SK-MEL-5 (cell line): Measurements from ENCODE around the gene ASAP2. TPM values are rescaled to one million over a fixed set of nuclear protein-coding genes. Genes with fewer than 3 reads are reported as not detected.
A peak's percentile ranks its signal among the peaks of the same experiment; 100 is the strongest.

Experiments
- DNase-seq: peaks from one replicate; pipeline ENCODE4 v3.0.0-alpha.2; 2016; ENCODE audit warnings: low read depth, low spot score
- in situ Hi-C: cut with HindIII; loops from 2 replicates; pipeline ENCODE4 v1.10.0; 2016; ENCODE audit warnings: low sequenced_read_pairs, high pct_unique_total_duplicates, low pct_unique_long_range_greater_than_20kb
- total RNA-seq: library from RNA; depleted of rRNA; stranded (reverse); fragments of >200 nt; shearing (Covaris generic); gene quantifications from 2 replicates; pipeline ENCODE4 v1.2.3, GENCODE V29; 2014

The ASAP2 gene
- total RNA-seq, 1 experiment from 2014 or later, result 17.6 TPM

- in situ Hi-C loops, result no loop called here
- DNase-seq, result no peak
Measured at GRCh38 chr2:9311488-9311887, 104.9 kb downstream of the ASAP2 start.

GRCh38 chr2:9312591-9312990 lies 106.0 kb downstream of the ASAP2 start:
- in situ Hi-C loops, result no loop called here

DNA sequence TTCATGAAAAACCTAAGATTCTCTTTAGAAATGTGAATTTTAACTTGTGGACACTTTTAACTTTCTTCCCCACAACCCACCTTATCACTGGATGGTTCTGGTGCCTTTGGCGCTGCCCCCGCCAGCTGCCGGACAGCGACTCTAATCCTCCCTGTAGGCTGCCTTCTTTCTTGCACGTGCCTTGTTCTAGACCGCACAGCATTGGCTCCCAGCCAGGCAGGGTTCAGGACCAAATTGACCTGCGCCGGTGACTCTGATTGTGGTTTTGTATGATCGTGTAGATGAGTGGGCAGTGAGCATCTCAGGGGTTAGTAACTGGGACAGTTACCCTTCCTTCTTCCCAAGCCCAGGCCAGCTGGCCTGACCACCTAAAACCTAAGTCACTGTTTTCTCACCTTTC lies 106.8 kb downstream of the ASAP2 start:
- in situ Hi-C loops, result no loop called here
- no peak for DNase-seq

More at GRCh38 chr2:9312591-9312990, 106.0 kb downstream of the ASAP2 start:
- no peak for DNase-seq

DNA sequence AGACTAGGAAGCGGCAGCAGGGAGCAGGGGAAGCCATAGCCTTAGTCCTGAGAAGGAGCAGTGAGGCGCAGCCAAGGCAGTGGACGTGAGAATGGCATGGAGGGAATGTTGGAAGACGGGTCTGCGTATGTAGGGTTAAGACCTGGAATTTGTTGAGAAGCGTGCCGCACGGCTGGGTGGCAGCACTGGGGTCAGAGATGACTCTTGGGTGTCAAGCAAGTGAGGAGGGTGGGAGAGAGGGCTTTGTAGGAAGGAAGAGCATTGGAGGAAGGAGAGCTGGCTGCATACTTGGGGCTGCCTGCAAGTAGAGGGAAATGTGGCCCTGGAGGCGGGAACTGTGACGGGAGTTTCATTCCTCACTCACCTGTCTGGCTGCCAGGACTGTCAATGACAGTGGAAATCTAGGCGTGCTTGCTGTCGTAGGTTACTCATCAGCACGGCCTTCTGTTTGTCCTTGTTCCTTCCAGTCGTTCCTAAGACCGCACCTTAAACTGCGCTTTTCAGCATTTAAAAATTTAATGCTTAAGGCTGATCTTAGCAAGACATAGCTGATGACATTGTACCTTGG lies 108.8 kb downstream of the ASAP2 start:
- in situ Hi-C loops, result no loop called here

GRCh38 chr2:9317559-9317958 lies 110.9 kb downstream of the ASAP2 start:
- DNase-seq, result no peak
- in situ Hi-C loops, result no loop called here

More for the DNA sequence above, 108.8 kb downstream of the ASAP2 start:
- DNase-seq, result no peak

DNA sequence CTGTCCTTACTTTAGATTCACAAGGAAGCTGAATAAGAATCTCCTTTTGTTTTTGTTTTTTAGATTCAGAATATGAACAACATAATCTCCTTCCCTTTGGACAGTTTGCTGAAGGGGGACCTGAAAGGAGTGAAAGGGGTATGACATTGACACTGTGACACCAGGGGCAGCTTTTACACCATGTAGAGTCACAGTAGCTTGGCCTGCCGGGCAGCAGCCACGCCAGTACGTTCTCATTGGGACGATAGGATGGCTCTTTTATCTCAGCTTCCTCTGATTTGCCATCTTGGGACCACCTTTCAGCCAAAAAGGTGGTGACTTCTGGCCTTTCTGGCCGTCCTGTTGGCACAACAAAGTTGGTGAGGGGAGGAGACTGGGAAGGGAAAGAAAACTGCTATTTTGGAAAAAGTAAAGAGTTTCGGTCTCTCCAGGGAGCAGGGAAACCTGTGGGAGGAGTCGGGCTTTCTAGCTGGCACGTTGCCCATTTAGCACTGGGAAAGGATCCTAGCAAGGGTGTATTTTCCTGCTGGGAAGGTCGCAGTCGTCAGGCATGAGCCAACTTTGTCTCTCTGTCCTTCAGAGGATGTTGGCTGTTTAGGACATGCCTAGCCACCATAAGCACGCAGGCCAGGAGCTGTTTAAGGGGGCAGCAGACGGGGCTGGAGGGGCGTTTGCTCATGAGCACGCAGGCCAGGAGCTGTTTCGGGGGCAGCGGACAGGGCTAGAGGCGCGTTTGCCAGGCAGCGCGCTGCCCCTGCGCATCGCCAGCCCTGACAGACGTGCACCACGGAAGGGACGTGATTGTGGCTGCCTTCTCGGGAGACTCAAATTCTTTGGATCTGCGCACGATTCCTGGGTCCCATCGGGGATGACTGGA lies 112.1 kb downstream of the ASAP2 start:
- in situ Hi-C loops, result no loop called here
- no peak for DNase-seq

GRCh38 chr2:9319338-9319715 lies 112.7 kb downstream of the ASAP2 start:
- DNase-seq, result no peak
- in situ Hi-C loops, result no loop called here

DNA sequence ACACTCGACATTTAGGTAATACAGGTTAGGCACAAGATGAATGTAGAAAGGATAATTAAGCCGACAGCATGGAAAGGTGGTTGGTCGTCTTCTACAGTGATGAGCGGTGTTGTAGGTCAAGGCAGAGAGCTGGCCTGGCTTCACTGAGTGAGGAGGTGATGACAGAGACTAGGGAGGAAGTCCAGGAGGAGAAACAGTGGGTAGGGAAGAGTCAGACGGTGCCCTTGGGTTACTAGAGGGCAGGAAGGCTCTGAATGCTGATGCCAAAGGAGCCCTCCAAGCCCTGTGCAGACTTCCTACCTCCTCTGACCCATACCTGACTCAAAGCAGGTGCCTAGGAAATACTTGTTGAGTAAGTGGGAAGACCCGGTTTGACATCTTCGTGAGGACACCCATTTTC lies 116.0 kb downstream of the ASAP2 start:
- no peak for DNase-seq
- in situ Hi-C loops, result no loop called here

DNA sequence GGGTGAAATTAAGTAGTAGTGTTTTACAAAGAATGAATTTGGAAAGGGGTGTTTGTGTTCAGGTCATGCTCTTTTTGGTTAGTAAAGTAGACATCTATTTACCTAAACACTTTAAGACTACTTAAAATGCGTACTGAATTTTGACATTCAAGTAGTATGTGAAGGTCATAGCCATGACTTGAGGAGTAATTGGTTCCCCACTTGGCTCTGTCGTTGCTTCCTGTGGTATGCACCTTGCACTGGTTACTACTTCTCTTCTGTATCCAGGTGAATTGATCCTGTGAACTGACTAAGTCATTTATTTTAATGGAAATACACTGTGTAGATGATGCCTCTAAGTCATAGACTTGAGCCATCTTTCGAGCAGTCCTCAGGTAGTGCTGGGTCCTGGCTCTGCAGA lies 118.8 kb downstream of the ASAP2 start:
- in situ Hi-C loops, result no loop called here
- DNase-seq, result no peak

- DNase-seq, result no peak
- in situ Hi-C loops, result no loop called here
Measured at GRCh38 chr2:9326975-9327374, 120.4 kb downstream of the ASAP2 start.

DNA sequence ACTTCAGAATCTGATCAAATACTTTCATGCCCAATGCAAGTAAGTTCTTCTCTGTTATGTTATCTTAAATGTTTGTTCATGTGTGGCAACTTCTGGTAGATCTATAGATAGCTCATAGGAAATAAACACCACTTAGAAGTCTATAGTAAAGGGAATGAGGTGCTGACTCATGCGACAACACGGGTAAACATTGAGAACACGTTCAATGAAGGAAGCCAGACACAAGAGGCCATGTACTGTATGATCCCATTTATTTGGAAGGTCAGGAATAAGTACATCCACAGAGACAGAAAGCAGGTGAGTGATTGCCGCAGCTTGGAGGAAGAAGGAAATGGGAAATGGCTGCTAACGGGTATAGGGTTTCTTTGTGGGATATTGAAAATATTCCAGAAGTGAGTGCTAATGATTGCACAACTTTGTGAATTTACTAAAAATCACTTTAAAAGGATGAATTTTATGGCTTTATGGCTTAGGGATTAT lies 121.3 kb downstream of the ASAP2 start:
- in situ Hi-C loops, result no loop called here
- no peak for DNase-seq

GRCh38 chr2:9328931-9329330 lies 122.3 kb downstream of the ASAP2 start:
- in situ Hi-C loops, result no loop called here

DNA sequence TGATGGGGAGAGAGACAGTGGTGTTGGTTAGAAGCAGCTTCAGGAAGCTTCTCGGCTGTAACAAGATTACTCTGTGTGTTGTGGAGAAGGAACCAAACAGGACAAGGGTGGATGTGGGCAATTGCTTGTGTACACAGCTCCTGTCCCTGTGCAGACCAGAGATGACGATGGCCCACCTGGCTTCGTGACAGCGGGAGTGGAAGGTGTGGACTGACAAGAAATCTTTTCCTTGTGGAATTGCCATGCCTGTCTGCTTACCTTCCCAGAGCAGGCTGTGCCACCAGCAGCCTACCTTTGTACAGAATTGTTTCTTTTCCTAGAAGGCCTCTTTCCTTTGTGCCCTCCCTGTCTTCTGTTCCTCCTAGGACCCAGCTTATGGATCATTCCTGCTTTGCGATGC lies 122.9 kb downstream of the ASAP2 start:
- in situ Hi-C loops, result no loop called here
- no peak for DNase-seq

More at GRCh38 chr2:9328931-9329330, 122.3 kb downstream of the ASAP2 start:
- DNase-seq, result no peak

- in situ Hi-C loops, result no loop called here
- no peak for DNase-seq
Measured at GRCh38 chr2:9330612-9331270, 124.1 kb downstream of the ASAP2 start.

- in situ Hi-C loops, result no loop called here
- no peak for DNase-seq
Measured at GRCh38 chr2:9331704-9332103, 125.1 kb downstream of the ASAP2 start.

- in situ Hi-C loops, result no loop called here
- no peak for DNase-seq
Measured at GRCh38 chr2:9332136-9332852, 125.7 kb downstream of the ASAP2 start.

GRCh38 chr2:9332853-9333245 lies 126.2 kb downstream of the ASAP2 start:
- no peak for DNase-seq
- in situ Hi-C loops, result no loop called here

- in situ Hi-C loops, result no loop called here
- peak; percentile 91 for DNase-seq
Measured at GRCh38 chr2:9333591-9334171, 127.1 kb downstream of the ASAP2 start.
